GM19324 (cell line): ENCODE measurements around the gene RAP1GAP2.
A peak's percentile ranks its signal among the peaks of the same experiment; 100 is the strongest.
"Not testable (repeated sequence)": the region's sequence is repeated elsewhere in the genome, so short reads cannot be mapped to it uniquely, and the experiment has no call there.

ENCODE experiments used
- ATAC-seq: cut with Tn5 transposase; IDR thresholded peaks from one replicate; pipeline ENCODE4 v1.9.1; 2021; ENCODE audit warnings: mild to moderate bottlenecking, moderate library complexity; ENCODE audit not compliant: unreplicated experiment, low FRiP score

Gene RAP1GAP2

DNA sequence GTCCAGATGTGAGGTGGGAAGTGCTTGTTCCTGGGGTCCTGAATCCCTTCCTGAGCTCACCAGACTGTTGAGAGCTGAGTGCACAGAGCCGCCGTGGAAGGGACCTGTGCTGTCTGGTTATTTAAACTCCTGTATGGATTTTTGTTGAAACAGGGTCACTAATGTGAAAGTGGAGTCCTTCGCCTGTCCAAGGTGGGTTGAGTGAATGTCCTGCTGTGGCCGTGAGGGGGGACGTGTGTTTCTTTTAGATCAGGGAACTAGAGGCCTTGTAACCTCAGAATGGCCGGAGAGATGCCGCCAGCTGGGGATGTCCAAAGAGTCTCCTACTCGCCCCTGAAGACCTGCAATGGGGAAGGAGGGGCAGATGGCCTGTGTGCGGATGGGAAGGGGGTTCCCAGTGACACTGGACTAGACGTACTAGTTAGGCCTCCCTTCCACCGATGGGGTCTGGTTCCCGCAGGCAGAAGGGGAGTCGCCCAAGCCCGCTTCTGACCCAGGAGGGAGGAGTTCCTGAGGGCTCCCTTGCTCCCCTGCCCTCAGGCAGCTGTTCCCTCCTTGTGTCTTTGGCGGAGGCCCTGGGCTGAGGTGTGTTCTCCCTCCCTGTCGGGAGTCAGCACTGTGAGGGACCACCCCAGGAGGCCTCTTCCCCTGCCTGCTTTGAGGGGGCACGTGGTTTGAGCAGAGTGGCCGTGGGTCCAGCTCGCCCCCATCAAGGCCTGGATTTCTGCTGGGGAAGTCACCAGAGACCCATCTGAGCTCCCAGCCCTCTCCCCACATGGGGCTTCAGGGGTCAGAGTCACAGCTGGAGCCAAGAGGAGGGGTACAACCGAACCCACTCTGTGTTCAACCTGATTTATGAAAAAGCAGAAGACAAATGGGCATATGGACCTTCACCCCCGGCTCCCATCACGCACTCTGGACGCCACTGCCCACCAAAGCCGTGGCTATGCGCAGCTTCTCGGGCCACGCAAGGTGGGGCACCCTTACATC lies 236.3 kb downstream of the RAP1GAP2 start:
- ATAC-seq = no peak

GRCh38 chr17:3033248-3033640 lies 237.0 kb downstream of the RAP1GAP2 start:
- ATAC-seq = no peak

DNA sequence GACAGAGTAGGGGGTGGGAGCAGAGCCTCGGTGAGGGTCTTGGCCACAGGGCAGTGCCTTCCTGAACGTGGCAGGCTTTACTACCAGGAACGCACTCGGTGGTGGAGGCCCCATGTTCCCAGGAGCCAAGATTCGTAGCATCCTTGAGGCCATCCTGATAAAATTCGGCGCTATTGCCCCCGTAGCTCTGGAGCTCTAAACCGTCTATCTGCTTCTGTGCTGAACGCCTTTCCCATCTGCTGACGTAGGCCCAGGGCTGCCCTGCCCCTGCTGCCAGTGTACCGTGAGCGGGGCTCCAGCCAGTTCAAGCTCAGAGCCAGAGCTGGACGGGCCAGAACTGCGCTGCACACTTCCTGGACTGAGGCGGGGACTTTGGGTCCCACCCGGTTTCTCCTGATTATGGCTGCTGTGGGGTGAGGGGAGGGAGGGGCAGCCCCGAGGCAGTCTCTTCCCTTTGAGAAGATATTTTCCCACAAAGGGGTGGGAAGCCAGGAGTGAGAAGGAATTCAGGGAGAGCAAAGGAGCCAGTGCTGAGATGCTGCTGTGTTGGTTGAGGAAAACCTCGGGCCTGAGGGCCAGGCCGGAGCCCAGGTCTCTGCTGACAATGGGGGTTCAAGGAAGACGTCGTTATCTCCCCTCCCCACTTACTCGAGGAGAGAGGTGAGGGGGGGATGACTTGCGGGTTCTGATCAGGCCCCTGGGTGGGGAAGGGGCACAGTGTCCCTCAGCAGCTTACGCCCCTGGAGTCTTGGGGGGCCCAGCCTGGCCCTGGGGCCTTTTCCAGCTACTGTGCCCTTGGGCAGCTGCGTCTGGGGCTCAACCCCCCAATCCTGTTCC lies 237.7 kb downstream of the RAP1GAP2 start:
- ATAC-seq = no peak

GRCh38 chr17:3034578-3034920 lies 238.3 kb downstream of the RAP1GAP2 start:
- ATAC-seq = no peak

- ATAC-seq = no peak
Observed at GRCh38 chr17:3035256-3035967, 239.2 kb downstream of the RAP1GAP2 start.

DNA sequence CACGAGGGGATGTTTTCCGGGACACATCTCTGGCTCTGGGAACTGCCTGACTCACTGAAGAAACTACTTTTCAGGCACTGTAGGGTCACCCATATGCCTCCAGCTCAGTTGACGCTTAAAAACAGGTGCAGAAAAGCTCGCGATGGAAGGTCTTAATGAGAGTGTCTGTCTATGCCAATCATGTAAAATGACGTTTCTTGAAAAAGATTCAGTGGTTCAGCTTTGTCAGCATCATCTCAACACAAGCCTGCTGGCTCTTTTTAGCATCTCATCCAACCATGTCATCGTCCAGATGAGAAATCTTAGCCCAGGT lies 239.7 kb downstream of the RAP1GAP2 start:
- no peak for ATAC-seq

GRCh38 chr17:3036800-3037199 lies 240.6 kb downstream of the RAP1GAP2 start:
- no peak for ATAC-seq

DNA sequence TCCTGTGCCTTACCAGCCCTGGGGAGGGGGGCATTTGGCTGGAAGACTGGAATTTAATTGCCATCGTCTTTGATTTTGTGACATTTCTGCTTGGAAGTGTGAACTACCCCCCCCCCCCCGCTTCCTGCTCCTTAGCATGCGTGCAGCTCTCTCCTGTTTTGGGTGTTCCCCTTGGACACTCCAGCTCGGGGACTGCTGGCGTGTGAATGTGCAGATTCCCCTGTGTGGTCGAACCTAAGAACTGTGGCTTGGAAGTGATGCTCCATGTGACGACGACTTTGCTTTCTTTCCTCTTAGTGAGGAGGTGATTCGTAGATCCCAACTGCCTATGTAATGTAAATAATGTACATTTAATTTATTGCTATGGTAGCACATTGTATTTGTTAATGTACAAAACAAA lies 241.0 kb downstream of the RAP1GAP2 start:
- ATAC-seq = no peak

GRCh38 chr17:3038941-3039340 lies 242.7 kb downstream of the RAP1GAP2 start:
- no peak for ATAC-seq

DNA sequence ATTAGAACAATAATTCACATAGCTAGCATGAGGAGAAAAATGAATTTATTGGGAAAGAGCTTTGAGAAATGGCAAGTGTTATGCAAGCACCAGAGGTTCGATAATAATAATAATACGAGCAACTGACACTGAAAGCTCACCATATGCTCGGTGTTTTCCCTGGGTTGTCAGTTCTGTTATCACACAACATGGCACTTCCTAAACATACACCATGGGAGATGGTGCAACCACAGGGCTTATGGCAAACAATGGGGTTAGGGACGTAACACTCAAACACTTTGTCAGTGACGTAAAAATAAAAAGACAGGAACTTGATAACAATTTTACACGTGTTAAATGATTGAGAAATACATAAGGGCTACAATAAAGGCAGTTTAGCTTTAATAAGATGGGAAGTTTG lies 243.5 kb downstream of the RAP1GAP2 start:
- ATAC-seq = no peak

GRCh38 chr17:3040882-3041281 lies 244.6 kb downstream of the RAP1GAP2 start:
- ATAC-seq = no peak

DNA sequence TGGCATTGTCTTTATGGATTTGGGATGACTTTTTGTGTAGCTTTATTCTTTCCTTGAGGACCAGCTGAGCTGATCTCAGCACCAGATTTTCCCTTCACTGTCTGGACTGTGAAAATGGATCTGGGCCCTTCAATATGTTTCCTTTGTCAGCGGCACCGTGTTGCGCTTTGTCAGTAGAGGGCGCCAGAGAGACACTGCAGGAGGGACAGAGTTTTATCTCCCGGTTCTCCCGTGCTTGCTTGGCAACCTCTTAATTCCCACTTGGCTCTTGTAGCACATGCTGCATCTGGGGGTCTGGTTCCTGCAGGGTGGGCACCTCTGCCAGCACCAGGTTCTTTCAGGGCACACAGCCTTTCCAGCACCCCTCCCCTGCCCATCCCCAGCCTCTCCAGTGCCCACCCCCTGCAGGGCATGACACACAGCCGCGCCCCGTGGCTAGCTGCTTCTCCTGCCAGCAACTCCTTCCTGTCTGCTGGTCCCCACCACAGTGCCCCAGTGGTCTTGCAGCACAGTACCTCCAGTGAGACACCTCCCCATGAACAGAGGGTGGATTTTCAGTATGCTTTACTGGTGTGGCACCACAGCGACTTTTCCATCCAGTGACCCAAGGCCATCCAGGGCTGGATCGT lies 247.6 kb downstream of the RAP1GAP2 start:
- no peak for ATAC-seq

DNA sequence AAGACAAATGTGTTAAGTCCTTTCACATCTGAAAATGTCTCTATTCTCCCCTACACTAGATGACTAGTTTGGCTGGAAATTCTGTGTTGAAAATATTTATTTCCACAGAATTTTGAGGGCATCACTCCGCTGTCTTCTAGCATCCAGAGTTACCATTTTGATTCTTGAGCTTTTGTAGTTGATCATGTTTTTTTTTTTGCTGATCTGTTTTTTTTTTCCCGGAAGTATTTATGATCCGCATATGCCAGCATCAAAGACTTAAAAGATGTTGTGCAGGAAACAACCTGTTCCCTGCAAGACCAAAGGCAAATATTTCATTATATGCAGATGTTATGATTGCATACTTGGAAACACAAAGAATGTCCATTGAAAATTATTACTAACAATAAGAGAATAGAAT lies 250.5 kb downstream of the RAP1GAP2 start:
- ATAC-seq = no peak

DNA sequence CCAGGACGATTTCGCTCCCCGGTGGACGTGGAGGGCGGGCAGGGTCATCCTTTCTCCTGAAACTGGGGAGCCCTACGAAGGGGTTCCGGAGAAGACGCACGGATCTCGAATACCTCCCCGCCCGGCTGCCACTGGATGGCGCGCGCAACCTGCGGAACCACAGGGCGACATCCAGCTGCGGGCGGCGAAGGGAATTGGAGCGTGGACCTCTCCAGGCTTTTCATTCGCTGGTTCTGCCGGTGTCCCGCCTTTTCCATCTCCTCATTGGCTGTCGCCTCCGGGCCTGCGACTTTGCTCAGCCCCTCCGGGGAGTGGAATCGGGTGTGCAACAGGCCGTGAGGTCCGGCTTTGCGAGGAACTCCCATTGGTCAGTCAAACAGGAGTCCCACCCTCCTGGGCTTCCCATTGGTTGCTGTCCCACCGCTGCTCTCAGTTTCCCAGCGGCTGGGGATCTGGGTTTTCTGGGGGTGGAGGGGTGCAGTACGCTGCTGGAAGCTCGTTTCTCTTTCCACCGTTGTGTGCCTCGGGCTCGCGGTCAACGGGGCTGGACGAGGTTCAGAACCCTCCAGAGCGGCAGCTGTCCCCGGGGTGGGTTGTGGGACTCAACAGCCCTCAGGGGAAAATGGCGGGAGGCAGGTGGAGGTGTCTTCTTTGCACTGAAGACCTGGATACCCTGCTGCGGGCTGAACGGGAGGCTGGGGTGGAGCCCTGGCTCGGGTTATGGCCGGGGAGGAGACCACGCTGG lies 252.7 kb downstream of the RAP1GAP2 start:
- ATAC-seq = peak; percentile 89

DNA sequence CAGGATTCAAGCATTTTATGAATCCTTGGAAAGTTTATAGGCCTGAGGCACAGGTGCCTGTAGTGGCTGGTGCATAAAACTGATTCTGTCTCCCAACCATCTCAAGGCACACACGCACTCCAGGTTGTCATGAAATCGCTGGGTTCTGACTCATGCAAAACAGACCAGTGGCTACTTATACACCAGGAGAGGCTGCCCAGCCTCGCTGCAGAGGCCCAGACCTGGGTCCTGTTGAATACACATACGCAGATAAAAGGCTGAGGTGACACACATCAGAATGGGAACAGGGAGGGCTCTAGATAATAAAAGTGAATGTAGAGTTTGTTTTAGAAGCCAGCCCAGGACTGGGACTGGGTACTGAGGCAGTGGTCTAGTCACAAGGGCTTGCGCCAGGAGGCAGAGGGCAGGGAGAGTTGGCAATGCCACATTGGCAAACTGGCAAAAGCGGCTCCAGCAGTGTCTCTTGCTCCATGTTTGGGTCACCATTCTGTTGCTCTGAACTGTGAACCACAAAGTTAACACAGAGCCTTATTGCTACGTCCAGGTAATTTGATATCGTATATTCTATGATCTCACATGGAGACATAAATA lies 253.6 kb downstream of the RAP1GAP2 start:
- ATAC-seq = no peak

DNA sequence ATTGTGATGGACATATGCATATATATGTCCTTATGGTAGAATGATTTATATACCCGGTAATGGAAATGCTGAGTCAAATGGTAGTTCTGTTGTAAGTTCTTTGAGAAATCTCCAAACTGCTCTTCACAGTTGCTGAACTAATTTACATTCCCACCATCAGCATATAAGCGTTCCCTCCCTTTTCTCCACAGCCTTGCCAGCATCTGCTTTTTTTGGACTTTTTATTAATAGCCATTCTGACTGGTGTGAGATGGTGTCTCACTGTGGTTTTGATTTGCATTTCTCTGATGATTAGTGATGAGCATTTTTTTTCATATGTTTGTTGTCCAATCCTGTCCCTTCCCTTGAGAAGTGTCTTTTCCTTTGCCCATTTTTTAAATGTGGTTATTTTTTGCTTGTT lies 258.6 kb downstream of the RAP1GAP2 start:
- ATAC-seq = not testable (repeated sequence)

DNA sequence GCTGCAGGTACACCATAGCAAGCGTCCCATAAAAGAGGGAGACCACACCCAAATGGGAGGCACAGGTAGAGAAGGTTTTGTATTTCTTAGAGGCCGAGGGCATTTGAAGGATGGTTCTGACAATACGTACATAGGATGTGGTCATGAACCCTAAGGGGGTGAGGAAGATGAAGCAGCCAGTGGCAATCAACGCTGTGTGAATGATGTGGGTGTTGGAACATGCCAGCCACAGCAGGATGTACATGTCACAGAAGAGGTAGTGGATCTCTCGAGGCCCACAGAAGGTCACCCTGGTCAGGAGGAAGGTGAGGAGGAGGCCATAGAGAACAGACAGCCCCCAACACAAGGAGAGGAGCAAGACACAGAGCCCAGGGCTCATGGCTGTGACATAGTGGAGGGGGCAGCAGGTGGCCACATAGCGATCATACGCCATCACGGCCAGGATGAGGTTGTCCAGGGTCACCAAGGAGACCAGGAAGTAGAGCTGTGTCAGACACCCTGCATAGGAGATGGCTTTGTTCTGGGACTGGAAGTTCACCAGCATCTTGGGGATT lies 266.7 kb downstream of the RAP1GAP2 start:
- not testable (repeated sequence) for ATAC-seq

- ATAC-seq = not testable (repeated sequence)
Observed at GRCh38 chr17:3063507-3063906, 267.3 kb downstream of the RAP1GAP2 start, which contains the start of gene OR1D5. Gene OR1D5, minus strand, starts transcription at chr17:3063607. Its CDS starts 0 bp downstream, at chr17:3063607.

DNA sequence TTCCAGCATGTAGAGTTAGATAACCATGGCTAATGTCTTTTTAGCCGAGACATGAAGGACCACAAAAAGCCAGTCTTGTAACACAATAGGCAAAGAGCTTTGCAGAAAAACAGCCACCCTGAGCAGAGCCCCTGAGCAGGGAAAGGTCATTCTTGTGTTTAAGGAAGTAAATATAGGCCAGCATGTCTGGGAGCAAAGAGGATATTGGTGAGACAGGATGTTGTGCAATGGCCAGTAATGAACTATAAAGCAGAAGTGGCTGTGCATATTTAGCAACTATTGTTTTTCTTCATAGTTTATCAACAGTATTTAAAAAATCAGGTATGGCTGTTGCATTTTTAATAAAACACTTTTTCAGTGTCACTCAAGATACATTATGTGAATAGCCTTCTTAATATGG lies 269.0 kb downstream of the RAP1GAP2 start:
- ATAC-seq = not testable (repeated sequence)
